ENCODE data around the gene EPPIN.

GRCh38 chr20:45510242-45510862 is 36.8 kb downstream of the EPPIN start:
- TF ChIP-seq CTCF (conservative IDR thresholded peaks at IDR 0.05) (no peak), EZH2 (IDR thresholded peaks at IDR 0.05; ENCODE audit: low read depth) (no peak)
